AG20443 (cell line): ENCODE results near the gene PSEN1.
A peak's percentile ranks its signal among the peaks of the same experiment; 100 is the strongest.

Experiments
- DNase-seq: peaks from one replicate; pipeline ENCODE4 v3.0.0; 2012; ENCODE audit warnings: low spot score, mixed read lengths

PSEN1 gene

DNA sequence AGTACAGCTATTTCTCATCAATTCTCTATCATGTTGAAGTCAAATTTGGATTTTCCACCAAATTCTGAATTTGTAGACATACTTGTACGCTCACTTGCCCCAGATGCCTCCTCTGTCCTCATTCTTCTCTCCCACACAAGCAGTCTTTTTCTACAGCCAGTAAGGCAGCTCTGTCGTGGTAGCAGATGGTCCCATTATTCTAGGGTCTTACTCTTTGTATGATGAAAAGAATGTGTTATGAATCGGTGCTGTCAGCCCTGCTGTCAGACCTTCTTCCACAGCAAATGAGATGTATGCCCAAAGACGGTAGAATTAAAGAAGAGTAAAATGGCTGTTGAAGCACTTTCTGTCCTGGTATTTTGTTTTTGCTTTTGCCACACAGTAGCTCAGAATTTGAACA lies 83.8 kb downstream of the PSEN1 start:
- no peak for DNase-seq

DNA sequence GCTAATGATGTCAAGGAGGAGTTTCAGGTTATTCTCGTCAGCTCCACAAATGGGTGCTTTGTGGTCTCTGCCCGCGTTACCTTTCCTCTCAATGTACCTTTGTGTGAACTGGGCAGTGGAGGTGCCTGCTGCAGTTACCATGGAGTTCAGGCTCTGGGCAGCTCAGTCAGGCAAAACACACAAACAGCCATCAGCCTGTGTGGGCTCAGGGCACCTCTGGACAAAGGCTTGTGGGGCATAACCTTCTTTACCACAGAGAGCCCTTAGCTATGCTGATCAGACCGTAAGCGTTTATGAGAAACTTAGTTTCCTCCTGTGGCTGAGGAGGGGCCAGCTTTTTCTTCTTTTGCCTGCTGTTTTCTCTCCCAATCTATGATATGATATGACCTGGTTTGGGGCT lies 84.3 kb downstream of the PSEN1 start:
- no peak for DNase-seq

- DNase-seq: no peak
Measured at GRCh38 chr14:73221945-73222344, 85.6 kb downstream of the PSEN1 start.

DNA sequence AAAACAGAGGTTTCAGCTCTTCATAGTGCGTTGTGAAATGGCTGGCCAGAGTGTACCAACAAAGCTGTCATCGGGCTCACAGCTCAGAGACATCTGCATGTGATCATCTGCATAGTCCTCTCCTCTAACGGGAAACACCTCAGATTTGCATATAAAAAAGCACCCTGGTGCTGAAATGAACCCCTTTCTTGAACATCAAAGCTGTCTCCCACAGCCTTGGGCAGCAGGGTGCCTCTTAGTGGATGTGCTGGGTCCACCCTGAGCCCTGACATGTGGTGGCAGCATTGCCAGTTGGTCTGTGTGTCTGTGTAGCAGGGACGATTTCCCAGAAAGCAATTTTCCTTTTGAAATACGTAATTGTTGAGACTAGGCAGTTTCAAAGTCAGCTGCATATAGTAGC lies 86.7 kb downstream of the PSEN1 start:
- DNase-seq: peak; percentile 51

DNA sequence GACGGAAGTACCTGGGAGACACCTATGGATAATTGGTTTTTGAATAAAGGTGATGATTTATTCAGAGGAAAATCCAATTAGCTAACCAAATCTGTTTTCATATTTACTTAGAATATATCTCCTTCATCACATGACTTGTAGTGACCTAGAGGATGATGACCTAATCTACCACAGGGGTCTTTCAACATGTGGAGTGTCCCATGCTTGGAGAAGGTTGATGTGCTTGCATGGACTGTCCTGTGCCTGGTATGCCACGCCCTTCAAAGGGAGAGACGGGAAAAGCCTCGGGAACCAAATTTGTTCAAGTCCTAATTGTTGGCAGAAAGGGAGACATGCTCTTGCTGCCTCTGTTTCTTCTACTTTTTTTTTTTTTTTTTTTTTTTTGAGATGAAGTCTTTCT lies 89.2 kb downstream of the PSEN1 start:
- DNase-seq: no peak

- DNase-seq: peak; percentile 93
Measured at GRCh38 chr14:73227812-73228781, 91.8 kb downstream of the PSEN1 start.

GRCh38 chr14:73230051-73230450 lies 93.7 kb downstream of the PSEN1 start:
- DNase-seq: no peak

- DNase-seq: no peak
Measured at GRCh38 chr14:73231981-73232851, 95.9 kb downstream of the PSEN1 start.

DNA sequence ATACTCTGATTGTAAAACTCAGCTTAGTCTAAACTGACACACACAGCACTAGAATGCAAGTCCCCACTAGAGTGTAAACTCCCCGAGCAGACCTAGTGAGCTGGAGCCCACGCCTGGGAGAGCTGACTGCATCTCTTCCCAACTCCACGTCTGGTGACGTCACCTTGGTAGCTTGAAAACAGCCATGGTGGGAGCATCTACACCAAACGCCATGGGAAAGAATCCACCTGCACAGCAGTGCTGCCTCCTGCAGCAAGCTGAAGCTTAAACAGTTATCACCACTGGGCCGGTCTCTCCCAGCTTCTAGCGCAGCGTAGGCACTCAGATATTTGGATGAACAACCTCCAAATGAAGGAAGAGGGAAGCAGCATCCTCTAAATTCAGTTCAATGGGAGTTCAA lies 96.7 kb downstream of the PSEN1 start:
- DNase-seq: no peak

GRCh38 chr14:73233564-73233963 lies 97.3 kb downstream of the PSEN1 start:
- DNase-seq: no peak

DNA sequence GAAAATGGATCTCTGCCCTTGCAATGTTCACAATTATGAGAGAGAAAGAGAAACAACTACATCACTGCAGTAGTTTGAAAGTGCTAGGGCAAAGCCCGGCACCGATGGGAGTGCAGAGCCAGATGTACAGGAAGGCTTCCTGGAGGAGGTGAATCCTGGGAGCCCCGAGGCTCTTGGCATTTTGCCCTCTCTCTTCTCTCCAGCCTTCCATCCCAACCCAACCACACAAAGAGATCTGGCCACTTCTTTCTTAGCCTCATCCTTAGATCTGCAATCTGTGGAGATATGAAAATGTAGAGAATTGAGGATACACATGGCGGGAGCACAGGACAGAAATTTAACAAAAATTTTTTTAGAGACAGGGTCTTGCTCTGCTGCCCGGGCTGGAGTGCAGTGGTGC lies 97.7 kb downstream of the PSEN1 start:
- DNase-seq: no peak

DNA sequence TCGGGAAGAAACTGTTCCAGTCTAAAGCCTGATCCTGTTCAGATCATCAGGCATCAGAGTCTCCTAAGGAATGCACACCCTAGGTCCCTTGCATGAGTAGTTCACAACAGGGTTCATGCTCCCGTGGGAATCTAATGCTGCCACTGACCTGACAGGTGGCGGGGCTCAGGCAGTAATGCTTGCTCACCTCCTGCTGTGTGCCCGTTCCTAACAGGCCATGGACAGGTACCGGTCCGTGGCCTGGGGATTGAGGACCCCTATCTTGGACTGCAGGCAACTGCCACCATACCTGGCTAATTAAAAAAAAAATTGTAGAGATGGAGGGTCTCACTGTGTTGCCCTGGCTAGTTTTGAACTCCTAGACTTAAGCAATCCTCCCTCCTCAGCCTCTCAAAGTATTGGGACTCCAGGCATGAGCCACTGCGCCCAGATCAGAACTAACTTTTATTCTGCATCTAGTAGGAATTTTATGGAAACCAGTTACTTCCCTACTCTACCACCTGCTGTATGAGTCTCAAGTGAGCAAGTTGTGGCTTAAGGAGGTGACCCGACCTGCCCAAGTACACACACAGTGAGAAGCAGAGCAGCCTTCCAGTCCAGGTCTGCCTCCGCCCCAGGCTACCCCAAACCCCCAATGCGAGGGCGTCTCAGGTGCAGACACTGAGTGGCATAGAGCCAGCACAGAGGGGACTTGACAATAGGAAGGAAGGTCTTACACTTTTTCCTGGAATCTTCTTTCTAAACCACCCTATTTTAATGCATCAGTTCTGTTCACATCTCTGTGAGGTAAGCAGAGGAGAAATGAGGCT lies 98.5 kb downstream of the PSEN1 start:
- no peak for DNase-seq

- peak; percentile 8 for DNase-seq
Measured at GRCh38 chr14:73235531-73236155, 99.3 kb downstream of the PSEN1 start.

DNA sequence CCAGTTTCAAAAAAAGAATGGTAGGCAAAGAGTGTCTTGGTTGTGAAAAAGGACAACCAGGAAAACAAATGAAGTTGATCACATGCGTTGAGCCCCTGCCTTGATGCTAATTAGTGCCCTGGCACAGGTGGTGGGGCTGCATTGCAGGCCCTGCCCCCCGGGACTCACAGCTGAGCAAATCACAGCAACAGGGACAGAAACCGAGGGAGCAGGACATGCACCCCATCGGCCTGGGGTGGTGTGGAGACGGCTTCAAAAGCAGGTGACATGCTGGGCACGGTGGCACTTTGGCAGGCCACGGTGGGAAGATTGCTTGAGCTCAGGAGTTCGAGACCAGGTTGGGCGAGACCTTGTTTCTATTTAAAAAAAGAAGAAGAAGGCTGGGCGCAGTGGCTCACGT lies 99.8 kb downstream of the PSEN1 start:
- no peak for DNase-seq

DNA sequence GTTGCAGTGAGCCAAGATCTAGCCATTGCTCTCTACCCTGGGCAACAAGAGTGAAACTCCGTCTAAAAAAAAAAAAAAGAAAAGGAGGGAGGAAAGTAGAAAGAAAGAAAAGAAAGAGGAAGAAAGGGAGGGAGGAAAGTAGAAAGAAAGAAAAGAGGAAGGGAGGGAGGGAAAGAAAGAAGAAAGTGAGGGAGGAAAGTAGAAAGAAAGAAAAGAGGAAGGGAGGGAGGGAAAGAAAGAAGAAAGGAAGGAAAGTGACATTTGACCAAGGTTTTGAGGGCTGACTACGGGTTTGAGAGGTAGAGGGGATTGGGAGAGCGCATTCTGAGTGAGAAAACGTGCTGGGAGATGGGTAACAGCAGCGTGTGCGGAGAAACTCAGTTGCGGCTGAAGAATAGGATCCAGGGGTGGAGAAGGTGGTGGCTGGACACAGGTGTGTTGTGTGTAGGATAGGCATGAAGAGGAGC lies 100.5 kb downstream of the PSEN1 start:
- DNase-seq: no peak

- DNase-seq: peak; percentile 41
Measured at GRCh38 chr14:73237219-73237785, 101.0 kb downstream of the PSEN1 start, which contains the start of gene PAPLN. Gene PAPLN (plus strand): TSS chr14:73237506. CDS start chr14:73239779, 2,273 bp downstream.

GRCh38 chr14:73237786-73238423 lies 101.6 kb downstream of the PSEN1 start:
- DNase-seq: peak; percentile 34

GRCh38 chr14:73238424-73238852 lies 102.1 kb downstream of the PSEN1 start:
- DNase-seq: peak; percentile 68

DNA sequence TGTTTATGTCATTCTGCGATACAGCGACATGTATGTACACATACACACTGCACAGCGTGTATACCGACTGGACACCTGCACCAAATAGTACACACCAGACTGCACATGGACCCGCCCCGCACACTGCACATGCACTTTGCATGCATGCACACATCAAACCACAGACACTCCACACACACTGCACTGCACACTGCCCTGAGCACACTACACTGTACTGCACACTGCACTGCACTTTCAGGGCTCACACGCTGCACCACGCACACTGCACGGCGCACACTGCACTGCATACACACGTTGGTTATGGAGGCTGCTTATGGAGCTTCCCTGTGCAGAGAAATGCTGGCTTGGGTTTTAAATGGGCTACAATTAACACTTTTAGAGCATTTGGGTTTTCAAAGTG lies 102.6 kb downstream of the PSEN1 start:
- peak; percentile 9 for DNase-seq
